ENCODE measurements around the gene LRRN1.

LRRN1 gene

DNA sequence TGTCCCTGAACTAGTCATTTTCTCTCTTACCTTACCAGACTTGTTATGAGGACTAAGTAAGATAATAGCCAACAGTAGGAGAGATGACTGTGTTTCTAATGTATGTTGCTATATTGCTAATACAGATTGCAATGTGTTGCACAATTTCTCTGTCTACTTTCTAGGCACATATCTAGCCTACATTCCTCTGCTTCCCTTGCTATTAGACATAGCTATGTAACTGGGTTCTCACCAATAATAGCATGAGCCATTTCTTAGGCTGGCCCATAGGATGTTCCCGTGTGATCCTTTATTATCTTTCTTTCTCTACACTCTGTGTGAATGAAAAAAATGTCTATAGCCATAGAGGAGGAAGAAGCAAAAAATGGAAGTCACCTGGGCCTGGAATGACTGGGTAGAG is 6.8 kb upstream of the LRRN1 start:
- TF ChIP-seq, protein P1, sequence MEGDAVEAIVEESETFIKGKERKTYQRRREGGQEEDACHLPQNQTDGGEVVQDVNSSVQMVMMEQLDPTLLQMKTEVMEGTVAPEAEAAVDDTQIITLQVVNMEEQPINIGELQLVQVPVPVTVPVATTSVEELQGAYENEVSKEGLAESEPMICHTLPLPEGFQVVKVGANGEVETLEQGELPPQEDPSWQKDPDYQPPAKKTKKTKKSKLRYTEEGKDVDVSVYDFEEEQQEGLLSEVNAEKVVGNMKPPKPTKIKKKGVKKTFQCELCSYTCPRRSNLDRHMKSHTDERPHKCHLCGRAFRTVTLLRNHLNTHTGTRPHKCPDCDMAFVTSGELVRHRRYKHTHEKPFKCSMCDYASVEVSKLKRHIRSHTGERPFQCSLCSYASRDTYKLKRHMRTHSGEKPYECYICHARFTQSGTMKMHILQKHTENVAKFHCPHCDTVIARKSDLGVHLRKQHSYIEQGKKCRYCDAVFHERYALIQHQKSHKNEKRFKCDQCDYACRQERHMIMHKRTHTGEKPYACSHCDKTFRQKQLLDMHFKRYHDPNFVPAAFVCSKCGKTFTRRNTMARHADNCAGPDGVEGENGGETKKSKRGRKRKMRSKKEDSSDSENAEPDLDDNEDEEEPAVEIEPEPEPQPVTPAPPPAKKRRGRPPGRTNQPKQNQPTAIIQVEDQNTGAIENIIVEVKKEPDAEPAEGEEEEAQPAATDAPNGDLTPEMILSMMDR (IDR thresholded peaks at IDR 0.05; ENCODE audit: low read depth, low read length), result no peak
- H3K4me3 ChIP-seq (ENCODE audit: low read depth, low read length), result no peak overlapping the region

DNA sequence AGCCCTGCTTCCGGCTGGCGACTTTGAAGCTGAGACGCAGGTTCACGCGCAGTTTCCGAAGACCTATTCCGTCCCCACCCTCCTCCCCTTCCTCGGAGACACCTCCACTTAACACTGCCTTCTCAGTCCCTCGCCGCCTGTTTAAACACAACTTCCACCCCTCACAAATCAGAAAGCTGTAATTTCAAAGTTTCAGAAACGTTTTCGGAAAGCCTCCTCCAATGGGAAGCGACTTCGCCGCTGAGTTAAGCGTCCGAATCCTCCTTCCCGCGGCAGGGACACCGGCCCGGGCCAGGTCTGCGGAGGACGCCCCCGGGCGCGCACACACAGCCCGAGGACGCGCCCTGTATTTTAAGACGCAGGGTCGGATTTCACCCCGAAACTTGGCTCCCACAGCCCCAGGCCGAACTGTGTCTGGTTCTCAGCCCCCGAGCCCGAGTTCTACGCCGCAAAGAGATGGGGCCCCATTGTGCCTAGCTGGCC is 559 bp upstream of the LRRN1 start:
- H3K4me3 ChIP-seq (ENCODE audit: low read depth, low read length), result no peak overlapping the region
- TF ChIP-seq, protein P1 (IDR thresholded peaks at IDR 0.05; ENCODE audit: low read depth, low read length), result no peak

DNA sequence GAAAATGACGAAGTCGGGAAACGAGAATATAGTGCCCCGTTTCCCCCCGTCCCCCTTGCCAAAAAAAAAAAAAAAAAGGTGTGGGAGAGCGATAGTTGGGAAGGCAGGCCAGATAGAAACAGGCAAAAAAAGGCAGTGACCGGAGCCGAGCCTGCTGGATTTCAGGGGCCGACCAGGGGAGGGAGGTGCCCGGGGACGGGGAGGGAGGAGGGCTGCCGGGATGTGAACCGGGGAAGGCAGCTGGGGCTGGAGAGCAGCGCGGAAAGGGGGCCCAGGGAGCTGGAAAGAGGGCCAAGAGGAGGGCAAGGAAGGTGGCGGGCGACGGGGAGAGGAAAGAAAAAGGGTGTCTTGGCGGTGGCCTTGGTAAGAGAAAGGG is 837 bp downstream of the LRRN1 start:
- no peak overlapping the region for H3K4me3 ChIP-seq (ENCODE audit: low read depth, low read length)
- TF ChIP-seq, protein P1 (IDR thresholded peaks at IDR 0.05; ENCODE audit: low read depth, low read length), result no peak

DNA sequence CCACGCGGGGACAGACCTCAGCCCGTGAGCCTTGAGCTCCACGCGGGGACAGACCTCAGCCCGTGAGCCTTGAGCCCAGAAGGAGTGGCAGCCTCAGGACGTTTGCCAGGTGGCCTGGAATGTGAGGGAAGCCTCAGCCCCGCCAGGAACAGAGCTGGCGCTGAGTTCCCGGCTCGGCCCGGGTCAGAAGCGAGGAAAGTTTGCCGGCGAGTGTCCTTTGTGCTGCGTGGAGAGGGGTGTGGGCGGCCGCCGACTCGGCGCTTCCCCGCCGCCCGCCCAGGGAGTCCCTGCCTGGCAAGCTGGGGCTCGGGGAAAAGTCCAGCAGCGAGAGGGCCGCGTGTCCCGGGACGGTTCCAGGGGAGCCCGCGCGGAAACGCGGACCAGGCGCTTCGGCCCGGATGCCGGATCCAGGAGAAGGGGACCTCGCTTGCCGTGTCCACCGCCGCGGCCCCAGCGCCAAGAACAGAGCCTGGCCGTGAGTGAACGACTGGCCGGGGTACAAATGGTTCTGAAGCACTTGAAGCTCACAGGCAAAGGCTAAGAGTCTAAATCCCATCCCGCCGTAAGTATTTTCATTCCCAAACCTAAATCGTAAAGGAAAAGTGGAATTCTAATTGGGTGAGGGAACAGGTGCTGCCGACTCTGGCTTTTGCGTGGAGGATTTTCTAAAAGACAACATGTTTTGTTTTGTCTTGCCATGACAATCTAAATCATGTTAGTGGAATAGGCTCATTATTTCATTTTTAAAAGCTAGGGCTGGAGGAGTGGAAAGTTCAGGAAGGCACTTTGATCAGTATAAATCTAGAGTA is 1.7 kb downstream of the LRRN1 start:
- TF ChIP-seq, protein P1 (IDR thresholded peaks at IDR 0.05; ENCODE audit: low read depth, low read length), result no peak
- H3K4me3 ChIP-seq (ENCODE audit: low read depth, low read length), result no peak overlapping the region

DNA sequence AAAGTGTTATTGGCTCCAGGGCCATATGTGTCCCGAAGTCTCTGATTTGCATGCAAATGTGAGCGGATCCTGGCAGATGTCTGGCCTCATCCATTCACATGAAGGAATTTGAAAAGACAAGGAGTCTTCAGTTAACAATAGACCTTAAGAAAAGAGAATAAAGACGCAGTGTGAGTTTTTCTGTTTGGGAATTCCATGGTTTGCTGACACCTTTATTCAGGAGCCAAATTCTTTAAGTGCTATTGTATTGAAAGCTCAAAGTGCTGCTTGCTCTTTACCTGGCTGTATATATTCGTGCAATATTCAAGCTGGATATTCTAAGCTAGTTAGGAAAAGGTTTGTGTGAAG is 2.2 kb downstream of the LRRN1 start:
- TF ChIP-seq, protein P1 (IDR thresholded peaks at IDR 0.05; ENCODE audit: low read depth, low read length), result no peak
- no peak overlapping the region for H3K4me3 ChIP-seq (ENCODE audit: low read depth, low read length)

DNA sequence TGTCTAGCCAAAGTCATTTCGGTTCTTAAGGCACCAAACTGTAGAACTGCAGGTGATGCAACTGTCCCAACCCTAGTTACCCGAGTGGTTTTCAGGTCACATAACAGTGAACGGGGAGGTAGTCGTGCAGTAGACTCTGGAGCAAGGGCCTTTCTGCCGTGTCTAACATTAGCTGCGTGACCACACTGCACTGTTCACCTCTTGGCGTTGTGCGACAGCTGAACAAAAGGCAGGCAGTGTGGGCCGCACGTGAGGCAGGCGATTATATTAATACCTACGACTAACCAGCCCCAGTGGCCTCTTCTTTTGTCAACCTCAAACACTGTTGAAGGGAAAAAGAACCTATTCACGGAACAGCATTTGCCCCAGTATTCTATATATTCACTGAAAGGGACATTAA is 2.8 kb downstream of the LRRN1 start:
- TF ChIP-seq, protein P1 (IDR thresholded peaks at IDR 0.05; ENCODE audit: low read depth, low read length), result no peak
- H3K4me3 ChIP-seq (ENCODE audit: low read depth, low read length), result no peak overlapping the region

DNA sequence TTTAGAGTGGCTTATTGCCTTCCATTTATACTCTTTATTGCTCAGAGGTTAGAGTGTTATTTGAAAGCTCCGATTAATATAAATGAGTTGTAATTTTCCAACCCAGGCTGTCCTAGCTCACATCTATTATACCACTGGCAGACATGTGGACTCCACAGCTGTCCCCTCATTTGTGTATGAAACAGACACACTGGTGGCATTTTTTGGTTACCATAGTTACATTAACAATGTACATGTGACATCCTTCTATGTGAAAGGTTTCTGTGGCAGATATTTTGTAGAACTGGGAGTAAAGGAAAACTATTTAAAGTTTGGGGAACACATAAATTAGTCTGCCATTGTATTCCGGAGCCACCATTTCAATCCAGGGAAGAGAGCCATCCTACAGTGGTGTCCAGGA is 5.3 kb downstream of the LRRN1 start:
- TF ChIP-seq, protein P1 (IDR thresholded peaks at IDR 0.05; ENCODE audit: low read depth, low read length), result no peak
- no peak overlapping the region for H3K4me3 ChIP-seq (ENCODE audit: low read depth, low read length)
